GM19372 (cell line): Measurements from ENCODE around the gene LGALS7B.

ENCODE experiments used
- ATAC-seq: cut with Tn5 transposase; IDR thresholded peaks from one replicate; pipeline ENCODE4 v1.9.1; 2021; ENCODE audit warnings: mild to moderate bottlenecking, low read depth, moderate library complexity; ENCODE audit not compliant: unreplicated experiment

The LGALS7B gene

DNA sequence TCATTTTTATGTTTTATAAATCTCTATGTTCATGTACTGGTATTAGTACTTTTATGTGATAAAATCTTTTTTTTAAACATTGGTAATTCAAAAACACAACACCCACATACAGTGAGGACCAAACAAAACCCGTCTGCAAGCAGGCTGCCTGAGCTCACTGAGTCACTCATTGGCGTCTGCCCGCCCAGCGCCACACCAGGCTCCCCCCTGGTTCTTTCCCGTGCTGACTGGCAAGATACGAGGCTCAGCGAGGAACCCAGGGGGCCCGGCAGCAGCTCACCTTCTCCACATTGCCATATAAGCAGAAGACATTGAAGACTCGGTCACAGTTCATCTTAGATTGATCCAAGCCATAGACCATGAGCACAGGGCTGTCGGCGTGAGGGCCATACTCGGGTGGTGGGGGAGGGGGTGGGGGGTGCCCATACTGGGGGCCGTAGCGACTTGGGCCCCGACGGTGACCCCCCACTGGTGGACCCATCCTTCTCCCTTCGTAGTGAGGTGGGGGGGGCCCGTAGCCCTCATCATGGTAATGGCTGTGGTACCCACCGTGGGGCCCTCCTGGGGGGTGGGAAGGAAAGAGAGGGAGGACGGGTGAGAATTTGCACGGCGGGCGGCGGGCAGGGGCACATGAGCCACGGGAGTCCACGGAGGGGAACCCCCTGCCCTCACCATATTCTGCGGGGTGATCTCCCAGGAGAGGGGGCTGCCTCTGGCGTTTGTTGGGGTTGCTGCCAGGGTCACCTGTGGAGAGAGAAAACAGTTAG, 51.0 kb downstream of the LGALS7B start:
- ATAC-seq: no peak

GRCh38 chr19:38840583-38840968, 51.6 kb downstream of the LGALS7B start:
- no peak for ATAC-seq
